HFF-Myc (cell line): Measurements from ENCODE around the gene SNTG2.

Source experiments
- DNase-seq: peaks from one replicate; pipeline ENCODE4 v3.0.0-alpha.2; 2011; ENCODE audit warnings: low read depth; ENCODE audit errors: extremely low read depth
- H3K4me3 ChIP-seq: replicated peaks from 2 replicates; pipeline ENCODE4 v1.5.1; 2011; ENCODE audit warnings: low read depth, mild to moderate bottlenecking, control low read depth, low read length
- CTCF ChIP-seq: IDR thresholded peaks from 2 replicates; pipeline ENCODE4 v1.5.1; 2012; ENCODE audit warnings: mild to moderate bottlenecking, low read depth, low read length, control low read depth; ENCODE audit errors: missing control alignments

SNTG2 gene

GRCh38 chr2:1249897-1250687, 299.4 kb downstream of the SNTG2 start:
- no peak for TF ChIP-seq CTCF
- DNase-seq, result no peak
- H3K4me3 ChIP-seq, result no peak overlapping the region

- no peak for DNase-seq
- TF ChIP-seq CTCF, result no peak
- no peak overlapping the region for H3K4me3 ChIP-seq
Observed at GRCh38 chr2:1251520-1251919, 300.9 kb downstream of the SNTG2 start.

GRCh38 chr2:1253629-1254028, 303.0 kb downstream of the SNTG2 start:
- no peak for TF ChIP-seq CTCF
- DNase-seq, result no peak
- no peak overlapping the region for H3K4me3 ChIP-seq

GRCh38 chr2:1254662-1255343, 304.2 kb downstream of the SNTG2 start:
- no peak for TF ChIP-seq CTCF
- no peak for DNase-seq
- no peak overlapping the region for H3K4me3 ChIP-seq

GRCh38 chr2:1256632-1257324, 306.1 kb downstream of the SNTG2 start:
- no peak overlapping the region for H3K4me3 ChIP-seq
- no peak for TF ChIP-seq CTCF
- no peak for DNase-seq

GRCh38 chr2:1257334-1257733, 306.7 kb downstream of the SNTG2 start:
- no peak for TF ChIP-seq CTCF
- H3K4me3 ChIP-seq, result no peak overlapping the region

More at GRCh38 chr2:1257334-1257733, 306.7 kb downstream of the SNTG2 start:
- DNase-seq, result no peak
